ENCODE data around the gene ST6GALNAC3.

Gene ST6GALNAC3

DNA sequence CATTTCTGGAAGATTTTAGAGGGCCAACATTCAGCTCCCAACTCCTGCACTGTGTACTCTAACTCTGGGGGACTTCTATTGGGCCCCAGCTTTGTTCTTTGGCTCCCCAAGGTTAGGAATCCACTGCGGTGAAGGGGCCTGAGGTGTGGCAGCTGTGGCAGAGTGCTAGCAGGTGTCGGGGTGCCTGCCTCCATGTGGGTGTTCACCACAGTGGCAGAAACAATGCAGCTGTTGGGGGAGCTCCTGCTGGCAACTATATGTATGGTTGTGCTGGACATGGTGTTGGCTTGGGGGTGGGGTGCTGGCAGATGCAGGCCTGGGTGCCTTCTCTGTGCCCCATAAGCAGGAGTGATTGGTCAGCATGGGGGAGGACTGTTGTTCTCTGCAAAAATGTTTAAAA lies 95.5 kb downstream of the ST6GALNAC3 start:
- TF ChIP-seq Cebpa-rat (IDR thresholded peaks at IDR 0.05) = no peak
- no peaks in the 10 kb centered on the region for H4K20me1 ChIP-seq
- no peak overlapping the region for H3K27ac ChIP-seq
- no peaks in the 10 kb centered on the region for H3K4me1 ChIP-seq
- no peak overlapping the region for H3K9ac ChIP-seq
- H3K27me3 ChIP-seq = no peaks in the 10 kb centered on the region
- H3K4me3 ChIP-seq = no peak overlapping the region
- no peak overlapping the region for H3K4me2 ChIP-seq
- no peaks in the 10 kb centered on the region for H3K36me3 ChIP-seq
- H3K9me3 ChIP-seq = peaks cover 14% of the 10 kb centered on the region; the same call in 1 of the 2 replicates

- Histone ChIP-seq H3K36me3 (no peaks in the 10 kb centered on the region), H3K4me1 (no peaks in the 10 kb centered on the region), H3K9ac (no peak overlapping the region), H3K27me3 (no peaks in the 10 kb centered on the region), H3K4me3 (no peak overlapping the region), H4K20me1 (no peaks in the 10 kb centered on the region), H3K9me3 (peaks cover 14% of the 10 kb centered on the region; the same call in 1 of the 2 replicates), H3K4me2 (no peak overlapping the region), H3K27ac (no peak overlapping the region)
- no peak for TF ChIP-seq Cebpa-rat (IDR thresholded peaks at IDR 0.05)
Observed at GRCh38 chr1:76170513-76170912, 96.0 kb downstream of the ST6GALNAC3 start.

GRCh38 chr1:76176000-76176399 lies 101.5 kb downstream of the ST6GALNAC3 start:
- H3K36me3 ChIP-seq = no peaks in the 10 kb centered on the region
- H3K4me2 ChIP-seq = no peak overlapping the region
- no peaks in the 10 kb centered on the region for H4K20me1 ChIP-seq
- no peaks in the 10 kb centered on the region for H3K27me3 ChIP-seq
- H3K27ac ChIP-seq = no peak overlapping the region
- H3K4me1 ChIP-seq = no peaks in the 10 kb centered on the region
- TF ChIP-seq Cebpa-rat (IDR thresholded peaks at IDR 0.05) = no peak
- no peak overlapping the region for H3K4me3 ChIP-seq
- H3K9ac ChIP-seq = no peak overlapping the region
- no peaks in the 10 kb centered on the region for H3K9me3 ChIP-seq

DNA sequence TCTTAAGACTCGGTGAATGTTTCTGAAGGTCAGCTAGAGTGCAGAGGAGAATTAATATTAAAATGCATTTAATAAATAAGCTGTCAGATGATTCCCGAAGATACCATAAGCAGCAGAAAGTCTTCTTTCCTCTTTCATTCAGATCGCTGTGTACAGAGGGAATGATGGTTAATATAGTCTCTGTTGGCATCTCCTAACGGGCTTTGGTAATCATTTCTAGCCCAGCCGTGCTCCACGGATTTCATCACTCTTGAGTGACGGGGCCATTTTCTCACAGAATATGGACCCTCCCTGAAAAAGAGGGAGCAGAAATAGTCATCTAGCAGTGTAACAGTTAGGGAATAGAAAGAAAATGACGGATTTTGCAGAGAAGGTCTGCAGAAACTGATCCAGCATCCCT lies 103.1 kb downstream of the ST6GALNAC3 start:
- Histone ChIP-seq H3K4me2 (no peak overlapping the region), H3K9me3 (no peaks in the 10 kb centered on the region), H3K4me3 (no peak overlapping the region), H3K27ac (no peak overlapping the region), H3K36me3 (no peaks in the 10 kb centered on the region), H3K9ac (no peak overlapping the region), H3K27me3 (no peaks in the 10 kb centered on the region), H4K20me1 (no peaks in the 10 kb centered on the region), H3K4me1 (no peaks in the 10 kb centered on the region)
- TF ChIP-seq Cebpa-rat (IDR thresholded peaks at IDR 0.05) = no peak

GRCh38 chr1:76179219-76179698 lies 104.7 kb downstream of the ST6GALNAC3 start:
- no peaks in the 10 kb centered on the region for H4K20me1 ChIP-seq
- TF ChIP-seq Cebpa-rat (IDR thresholded peaks at IDR 0.05) = no peak
- no peak overlapping the region for H3K9ac ChIP-seq
- H3K4me2 ChIP-seq = no peak overlapping the region
- no peaks in the 10 kb centered on the region for H3K9me3 ChIP-seq
- H3K36me3 ChIP-seq = no peaks in the 10 kb centered on the region
- H3K27ac ChIP-seq = no peak overlapping the region
- H3K27me3 ChIP-seq = no peaks in the 10 kb centered on the region
- H3K4me3 ChIP-seq = no peak overlapping the region
- H3K4me1 ChIP-seq = no peaks in the 10 kb centered on the region

DNA sequence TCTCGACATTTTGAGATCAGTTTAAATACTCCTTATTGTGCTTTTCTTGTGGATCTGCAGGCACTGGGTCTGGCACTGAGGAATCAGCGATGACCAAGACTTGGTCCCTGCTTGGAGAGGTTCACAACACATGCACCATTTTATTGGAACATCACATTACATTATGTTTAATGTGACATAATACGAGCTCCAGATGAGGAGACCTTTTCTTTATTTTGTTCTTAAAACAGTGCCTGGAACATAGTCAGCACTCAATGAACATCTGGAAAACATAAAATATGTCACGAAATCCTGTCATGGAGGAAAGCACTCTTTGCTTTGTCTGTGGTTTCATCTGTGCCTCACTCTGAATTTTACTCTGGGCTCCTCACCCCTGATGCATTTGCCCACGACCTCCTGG lies 110.7 kb downstream of the ST6GALNAC3 start:
- TF ChIP-seq Cebpa-rat (IDR thresholded peaks at IDR 0.05) = no peak
- Histone ChIP-seq H3K4me1 (no peaks in the 10 kb centered on the region), H3K36me3 (no peaks in the 10 kb centered on the region), H3K4me3 (no peak overlapping the region), H3K9me3 (no peaks in the 10 kb centered on the region), H3K27ac (no peak overlapping the region), H3K9ac (no peak overlapping the region), H4K20me1 (no peaks in the 10 kb centered on the region), H3K4me2 (no peak overlapping the region), H3K27me3 (no peaks in the 10 kb centered on the region)

DNA sequence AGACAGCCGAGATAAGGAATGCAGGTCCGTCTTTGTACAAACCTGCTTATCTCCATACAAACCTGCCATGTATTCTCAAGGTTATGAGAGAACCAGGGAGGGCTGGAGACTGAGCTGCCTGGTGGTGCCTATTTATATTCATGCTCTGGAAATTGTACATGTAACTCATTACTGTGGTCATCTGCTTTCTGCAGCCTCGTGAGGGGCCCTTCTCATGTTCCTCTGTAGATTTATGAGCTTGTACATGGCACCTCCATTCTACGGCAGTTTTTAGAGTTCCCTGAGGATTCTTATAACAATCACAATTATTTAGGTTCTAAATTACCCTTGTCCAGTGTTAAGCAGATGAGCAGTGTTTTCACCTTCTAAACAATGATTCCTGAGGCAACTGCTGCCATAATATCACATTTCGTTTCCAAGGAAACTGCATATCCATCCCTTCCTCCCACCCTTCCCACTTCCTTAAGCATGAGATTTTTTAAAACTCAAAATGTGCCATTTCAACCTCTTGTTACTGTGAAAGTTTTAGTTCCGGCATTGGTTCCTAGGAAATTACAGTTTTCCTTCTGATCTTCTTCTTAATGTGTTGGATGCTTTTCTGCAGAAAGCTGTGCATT lies 112.1 kb downstream of the ST6GALNAC3 start:
- Histone ChIP-seq H3K4me2 (no peak overlapping the region), H3K4me1 (peaks cover 2% of the 10 kb centered on the region), H3K27ac (no peak overlapping the region), H3K36me3 (no peaks in the 10 kb centered on the region), H3K9me3 (no peaks in the 10 kb centered on the region), H4K20me1 (no peaks in the 10 kb centered on the region), H3K9ac (no peak overlapping the region), H3K4me3 (no peak overlapping the region), H3K27me3 (no peaks in the 10 kb centered on the region)
- TF ChIP-seq Cebpa-rat (IDR thresholded peaks at IDR 0.05) = no peak

GRCh38 chr1:76187436-76187835 lies 112.9 kb downstream of the ST6GALNAC3 start:
- H3K4me3 ChIP-seq = no peak overlapping the region
- TF ChIP-seq Cebpa-rat (IDR thresholded peaks at IDR 0.05) = no peak
- no peaks in the 10 kb centered on the region for H3K36me3 ChIP-seq
- no peaks in the 10 kb centered on the region for H3K27me3 ChIP-seq
- no peaks in the 10 kb centered on the region for H4K20me1 ChIP-seq
- no peak overlapping the region for H3K9ac ChIP-seq
- H3K9me3 ChIP-seq = no peaks in the 10 kb centered on the region
- H3K4me1 ChIP-seq = peaks cover 4% of the 10 kb centered on the region
- no peak overlapping the region for H3K4me2 ChIP-seq
- H3K27ac ChIP-seq = no peak overlapping the region

DNA sequence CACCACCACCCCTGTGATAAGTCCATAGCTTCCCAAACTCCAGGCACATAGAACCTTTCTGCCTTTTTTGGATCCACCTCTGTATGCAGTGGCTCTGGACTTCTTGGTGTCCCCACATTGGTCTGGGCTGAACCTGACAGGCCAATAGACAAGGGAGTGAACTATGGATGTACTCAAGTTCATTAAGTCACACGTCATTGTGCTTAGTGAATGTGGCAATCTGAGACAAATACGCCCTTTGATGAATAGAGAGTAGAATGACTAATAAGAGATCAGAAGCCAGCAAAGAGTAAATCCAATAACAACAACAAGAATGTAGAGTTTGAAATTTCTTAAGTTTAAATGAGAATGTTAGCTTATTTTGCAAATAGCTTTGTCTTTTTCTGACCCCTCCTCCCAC lies 114.8 kb downstream of the ST6GALNAC3 start:
- Histone ChIP-seq H3K27ac (no peak overlapping the region), H3K4me2 (no peak overlapping the region), H3K27me3 (no peaks in the 10 kb centered on the region), H3K9me3 (no peaks in the 10 kb centered on the region), H3K9ac (no peak overlapping the region), H3K4me1 (peaks cover 4% of the 10 kb centered on the region), H3K4me3 (no peak overlapping the region), H4K20me1 (no peaks in the 10 kb centered on the region), H3K36me3 (no peaks in the 10 kb centered on the region)
- TF ChIP-seq Cebpa-rat (IDR thresholded peaks at IDR 0.05) = no peak

GRCh38 chr1:76190749-76191424 lies 116.3 kb downstream of the ST6GALNAC3 start:
- Histone ChIP-seq H3K9me3 (no peaks in the 10 kb centered on the region), H3K27me3 (no peaks in the 10 kb centered on the region), H3K36me3 (no peaks in the 10 kb centered on the region), H3K27ac (no peak overlapping the region), H3K9ac (no peak overlapping the region), H4K20me1 (no peaks in the 10 kb centered on the region), H3K4me3 (no peak overlapping the region), H3K4me1 (peaks cover 4% of the 10 kb centered on the region), H3K4me2 (no peak overlapping the region)
- no peak for TF ChIP-seq Cebpa-rat (IDR thresholded peaks at IDR 0.05)
